Breast epithelium (tissue), 4 donors: ENCODE data around the gene AKR7A3. TPM values are rescaled to one million over a fixed set of nuclear protein-coding genes. Genes with fewer than 3 reads are reported as not detected.

Source experiments
- DNase-seq, 2 donors: peaks; one replicate each; pipeline ENCODE4 v3.0.0-alpha.2; 2019; ENCODE audit warnings: low spot score in 2 of 2
- H3K27ac ChIP-seq, 2 donors: fragments of 200-600 bp; sonication (generic) in 1 of 2; one replicate each; pipeline ENCODE4 v1.5.1; 2016 to 2019; ENCODE audit warnings: mild to moderate bottlenecking in 1 of 2
- H3K27me3 ChIP-seq, 2 donors: fragments of 200-600 bp; sonication (generic) in 1 of 2; one replicate each; pipeline versions ENCODE4 v1.5.1 to v1.6.0; 2017 to 2019; ENCODE audit warnings: control low read depth in 1 of 2, mild to moderate bottlenecking in 1 of 2
- H3K36me3 ChIP-seq: fragments of 200-600 bp; one replicate; pipeline ENCODE4 v1.5.1; 2019
- H3K4me1 ChIP-seq, 2 donors: fragments of 200-600 bp; sonication (generic); one replicate each; pipeline ENCODE4 v1.5.1; 2016 to 2019; ENCODE audit warnings: control low read depth in 1 of 2
- H3K4me3 ChIP-seq, 3 donors: fragments of 200-600 bp; sonication (generic); 1 replicate in 2 of 3; 2 replicates in 1 of 3; pipeline ENCODE4 v1.5.1; 2016 to 2019; ENCODE audit warnings: mild to moderate bottlenecking in 3 of 3, moderate library complexity in 2 of 3
- H3K9me3 ChIP-seq, 2 donors: fragments of 200-600 bp; sonication (generic) in 1 of 2; one replicate each; pipeline ENCODE4 v1.5.1; 2016 to 2019; ENCODE audit warnings: control low read depth in 1 of 2
- POLR2A ChIP-seq: fragments of 450-650 bp; IDR thresholded peaks from one replicate; pipeline ENCODE4 v1.6.1; 2016; ENCODE audit warnings: antibody characterized with exemption, mild to moderate bottlenecking, moderate library complexity
- POLR2AphosphoS5 ChIP-seq, 3 donors: sonication (generic); formaldehyde crosslinking; IDR thresholded peaks; one replicate each; pipeline ENCODE4 v1.6.1; 2017; ENCODE audit warnings: antibody characterized with exemption in 3 of 3
- intact Hi-C: fragments of 100-400 bp; cut with DNase I; formaldehyde crosslinking; loops from one replicate; pipeline ENCODE4 v1.15.1; 2023; ENCODE audit warnings: low total_unique reads
- total RNA-seq, 3 donors: library from RNA; depleted of rRNA; stranded (reverse); fragments of >200 nt; gene quantifications; one replicate each; pipeline ENCODE4 v1.1.0, GENCODE V29; 2016
- TF ChIP-seq, protein P1 (sequence below), 3 donors: fragments of 450-650 bp; IDR thresholded peaks; one replicate each; pipeline ENCODE4 v1.5.1; 2016 to 2017; ENCODE audit warnings: antibody characterized with exemption in 3 of 3, mild to moderate bottlenecking in 3 of 3, moderate library complexity in 3 of 3

Gene AKR7A3
- total RNA-seq, 3 donors from 2014 or later: 1.4 to 7.9 (median 5.1) TPM

DNA sequence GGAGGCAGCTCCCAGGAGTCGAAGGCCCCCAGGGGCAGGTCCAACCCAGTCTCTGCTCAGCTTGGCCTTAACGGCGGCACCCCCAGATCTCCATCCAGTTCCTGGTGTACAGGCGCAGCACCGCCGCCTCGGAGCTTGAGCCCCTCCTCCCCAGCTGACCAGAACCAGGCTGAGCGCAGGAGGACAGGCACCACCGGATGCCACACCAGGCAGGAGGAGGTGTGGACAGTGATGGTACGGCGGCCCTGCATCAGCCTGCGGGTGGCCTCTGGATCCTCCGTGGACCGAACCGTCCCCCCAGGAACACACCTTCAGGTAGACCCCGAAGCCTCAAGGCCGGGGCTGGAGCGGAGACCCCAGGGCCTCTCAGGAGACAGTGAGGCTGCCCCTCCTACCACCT, 39.9 kb upstream of the AKR7A3 start:
- no peaks in the 10 kb centered on the region for H3K9me3 ChIP-seq
- no peaks in the 10 kb centered on the region for H3K4me1 ChIP-seq
- DNase-seq: no peak
- H3K4me3 ChIP-seq: no peak overlapping the region
- H3K27me3 ChIP-seq: no peaks in the 10 kb centered on the region
- H3K27ac ChIP-seq: no peak overlapping the region
- TF ChIP-seq POLR2AphosphoS5 (IDR thresholded peaks at IDR 0.05) (no peak), POLR2A (no peak)
- TF ChIP-seq, protein P1, sequence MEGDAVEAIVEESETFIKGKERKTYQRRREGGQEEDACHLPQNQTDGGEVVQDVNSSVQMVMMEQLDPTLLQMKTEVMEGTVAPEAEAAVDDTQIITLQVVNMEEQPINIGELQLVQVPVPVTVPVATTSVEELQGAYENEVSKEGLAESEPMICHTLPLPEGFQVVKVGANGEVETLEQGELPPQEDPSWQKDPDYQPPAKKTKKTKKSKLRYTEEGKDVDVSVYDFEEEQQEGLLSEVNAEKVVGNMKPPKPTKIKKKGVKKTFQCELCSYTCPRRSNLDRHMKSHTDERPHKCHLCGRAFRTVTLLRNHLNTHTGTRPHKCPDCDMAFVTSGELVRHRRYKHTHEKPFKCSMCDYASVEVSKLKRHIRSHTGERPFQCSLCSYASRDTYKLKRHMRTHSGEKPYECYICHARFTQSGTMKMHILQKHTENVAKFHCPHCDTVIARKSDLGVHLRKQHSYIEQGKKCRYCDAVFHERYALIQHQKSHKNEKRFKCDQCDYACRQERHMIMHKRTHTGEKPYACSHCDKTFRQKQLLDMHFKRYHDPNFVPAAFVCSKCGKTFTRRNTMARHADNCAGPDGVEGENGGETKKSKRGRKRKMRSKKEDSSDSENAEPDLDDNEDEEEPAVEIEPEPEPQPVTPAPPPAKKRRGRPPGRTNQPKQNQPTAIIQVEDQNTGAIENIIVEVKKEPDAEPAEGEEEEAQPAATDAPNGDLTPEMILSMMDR (IDR thresholded peaks at IDR 0.05): no peak
- intact Hi-C loops: no loop called here
- H3K36me3 ChIP-seq: no peaks in the 10 kb centered on the region

DNA sequence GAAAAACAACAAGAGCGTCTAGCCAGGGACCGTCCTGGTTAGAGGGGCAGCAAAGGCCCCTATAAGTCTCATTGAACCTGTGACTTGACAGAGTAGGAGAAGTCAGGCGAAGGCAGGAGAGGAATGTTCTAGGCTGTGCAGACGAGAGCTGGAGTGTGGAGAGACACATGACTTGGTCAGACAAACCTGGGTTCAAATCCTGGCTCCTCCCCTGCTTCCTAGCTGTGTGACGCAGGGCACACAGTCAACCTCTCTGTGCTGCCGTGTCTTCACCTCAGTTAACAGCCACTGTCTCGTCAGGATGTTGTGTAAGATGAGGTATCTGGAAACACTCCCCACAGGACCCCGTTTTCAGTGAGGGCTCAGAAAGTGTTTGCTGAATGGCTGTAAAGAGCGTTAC, 39.2 kb upstream of the AKR7A3 start:
- intact Hi-C loops: no loop called here
- TF ChIP-seq, protein P1 (IDR thresholded peaks at IDR 0.05): no peak
- TF ChIP-seq POLR2A (no peak), POLR2AphosphoS5 (IDR thresholded peaks at IDR 0.05) (no peak)
- no peaks in the 10 kb centered on the region for H3K27me3 ChIP-seq

DNA sequence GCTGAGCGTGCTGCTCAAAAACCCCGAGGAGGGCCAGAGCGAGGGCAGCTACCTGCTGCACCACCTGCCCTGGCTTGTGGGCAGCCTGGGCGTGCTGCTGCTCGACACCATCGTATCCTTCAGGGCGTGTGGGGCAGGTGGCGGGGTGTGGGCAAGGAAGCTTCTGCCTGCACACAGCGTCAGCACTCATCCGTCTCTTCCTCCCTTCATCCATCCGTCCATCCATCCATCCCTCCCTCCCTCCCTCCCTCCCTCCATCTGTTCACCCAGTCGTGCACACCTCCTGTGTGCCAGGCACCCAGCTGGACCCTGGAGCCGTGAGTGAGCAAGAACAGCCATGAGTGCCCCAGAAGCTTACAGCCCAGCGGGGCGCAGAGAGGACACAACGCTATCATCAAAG, 38.7 kb upstream of the AKR7A3 start:
- intact Hi-C loops: no loop called here
- DNase-seq: no peak
- TF ChIP-seq, protein P1 (IDR thresholded peaks at IDR 0.05): no peak
- TF ChIP-seq POLR2AphosphoS5 (IDR thresholded peaks at IDR 0.05): no peak
- TF ChIP-seq POLR2A: no peak
- Histone ChIP-seq H3K27ac (no peak overlapping the region), H3K36me3 (no peaks in the 10 kb centered on the region), H3K9me3 (no peaks in the 10 kb centered on the region), H3K4me1 (no peaks in the 10 kb centered on the region), H3K4me3 (no peak overlapping the region), H3K27me3 (no peaks in the 10 kb centered on the region)

More for the DNA sequence above, 39.2 kb upstream of the AKR7A3 start:
- Histone ChIP-seq H3K36me3 (no peaks in the 10 kb centered on the region), H3K4me3 (no peak overlapping the region), H3K4me1 (no peaks in the 10 kb centered on the region), H3K9me3 (no peaks in the 10 kb centered on the region), H3K27ac (no peak overlapping the region)
- DNase-seq: no peak

DNA sequence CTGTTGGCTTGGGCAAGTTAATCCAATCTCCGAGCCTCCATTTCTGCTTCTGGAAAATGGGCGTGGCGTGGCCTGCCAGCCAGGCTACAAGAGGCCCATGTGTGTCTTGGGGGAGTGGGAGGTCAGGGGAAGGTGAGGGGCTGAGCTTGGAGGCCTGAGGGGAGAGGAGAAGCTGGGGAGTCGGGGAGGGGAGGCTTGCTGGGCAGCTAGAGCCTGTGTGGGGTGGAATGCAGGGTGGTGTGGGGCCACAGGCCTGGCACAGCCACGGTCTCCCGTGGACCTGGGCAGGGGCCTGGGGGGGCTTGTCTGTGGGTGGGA, 38.1 kb upstream of the AKR7A3 start:
- intact Hi-C loops: no loop called here
- Histone ChIP-seq H3K4me3 (no peak overlapping the region), H3K36me3 (no peaks in the 10 kb centered on the region), H3K9me3 (no peaks in the 10 kb centered on the region), H3K27me3 (no peaks in the 10 kb centered on the region), H3K4me1 (no peaks in the 10 kb centered on the region), H3K27ac (no peak overlapping the region)
- TF ChIP-seq POLR2A (no peak), POLR2AphosphoS5 (IDR thresholded peaks at IDR 0.05) (no peak)
- TF ChIP-seq, protein P1 (IDR thresholded peaks at IDR 0.05): no peak
- DNase-seq: no peak

DNA sequence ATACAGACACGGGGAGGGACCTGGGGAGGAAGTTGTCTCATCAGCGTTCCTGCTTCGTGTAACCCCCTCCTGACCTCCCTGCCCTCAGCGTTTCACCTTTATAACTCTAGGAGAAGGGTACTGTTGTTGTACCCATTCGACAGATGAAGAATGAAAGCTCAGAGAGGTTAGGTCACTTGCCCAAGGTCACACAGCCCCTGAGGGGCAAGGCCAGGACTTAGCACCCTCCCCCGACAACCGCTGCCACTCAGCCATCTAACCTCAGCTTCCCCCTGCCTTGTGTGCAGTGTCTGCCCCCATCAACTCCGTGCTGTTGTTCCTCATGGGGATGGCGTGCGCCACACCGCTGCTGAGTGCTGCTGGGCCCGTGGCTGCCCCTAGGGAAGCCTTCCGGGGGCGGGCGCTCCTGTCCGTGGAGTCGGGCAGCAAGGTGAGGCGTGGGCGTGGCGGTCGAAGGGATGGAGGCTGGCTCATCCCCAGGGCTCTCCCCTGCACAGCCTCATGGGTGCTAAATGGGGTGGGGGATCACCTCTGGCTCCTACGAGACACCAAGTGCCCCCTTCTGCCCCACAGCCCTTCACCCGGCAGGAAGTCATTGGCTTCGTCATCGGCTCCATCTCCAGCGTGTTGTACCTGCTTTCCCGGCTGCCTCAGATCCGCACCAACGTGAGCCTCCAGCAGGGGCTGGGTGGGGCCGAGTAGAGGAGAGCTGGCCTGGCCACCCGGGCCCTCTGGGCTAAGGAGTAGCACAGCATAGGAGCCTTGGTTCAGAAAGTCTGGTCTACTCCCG, 37.6 kb upstream of the AKR7A3 start:
- Histone ChIP-seq H3K27ac (no peak overlapping the region), H3K9me3 (no peaks in the 10 kb centered on the region), H3K36me3 (no peaks in the 10 kb centered on the region), H3K4me1 (no peaks in the 10 kb centered on the region), H3K27me3 (no peaks in the 10 kb centered on the region), H3K4me3 (no peak overlapping the region)
- no peak for DNase-seq
- no peak for TF ChIP-seq POLR2A
- TF ChIP-seq, protein P1 (IDR thresholded peaks at IDR 0.05): no peak
- TF ChIP-seq POLR2AphosphoS5 (IDR thresholded peaks at IDR 0.05): no peak
- intact Hi-C loops: no loop called here
